Kasumi-1 (cell line): ENCODE measurements around the gene XRN2.

ENCODE experiments used
- DNase-seq, 2 experiments: peaks; one replicate each; lab custom pipeline; 2025; lab: John Stamatoyannopoulos, UW

XRN2 gene

GRCh38 chr20:21303061-21303871, at the start of gene XRN2:
Gene XRN2 (plus strand): TSS chr20:21303331. CDS start chr20:21303399, 68 bp downstream.
- DNase-seq: peak; percentile 90 to 94

- no peak for DNase-seq
These were observed 45.9 kb upstream of the XRN2 start for GRCh38 chr20:21257192-21257591.

DNA sequence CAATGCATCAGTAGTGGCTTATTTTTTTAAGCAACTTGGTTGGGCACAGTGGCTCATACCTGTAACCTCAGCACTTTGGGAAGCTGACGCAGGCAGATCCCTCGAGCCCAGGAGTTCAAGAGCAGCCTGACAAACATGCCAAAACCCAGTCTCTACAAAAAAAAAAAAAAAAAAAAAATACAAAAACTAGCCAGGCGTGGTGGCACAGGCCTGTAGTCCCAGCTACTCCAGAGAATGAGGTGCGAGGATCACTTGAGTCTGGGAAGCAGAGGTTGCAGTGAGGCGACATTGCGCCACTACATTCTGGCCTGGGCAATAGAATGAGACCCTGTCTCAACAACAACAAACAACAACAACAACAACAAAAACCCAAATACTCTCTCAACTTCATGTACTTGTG, 44.7 kb upstream of the XRN2 start:
- no peak for DNase-seq

- DNase-seq: no peak
These were observed 43.8 kb upstream of the XRN2 start for GRCh38 chr20:21259346-21259745.

DNA sequence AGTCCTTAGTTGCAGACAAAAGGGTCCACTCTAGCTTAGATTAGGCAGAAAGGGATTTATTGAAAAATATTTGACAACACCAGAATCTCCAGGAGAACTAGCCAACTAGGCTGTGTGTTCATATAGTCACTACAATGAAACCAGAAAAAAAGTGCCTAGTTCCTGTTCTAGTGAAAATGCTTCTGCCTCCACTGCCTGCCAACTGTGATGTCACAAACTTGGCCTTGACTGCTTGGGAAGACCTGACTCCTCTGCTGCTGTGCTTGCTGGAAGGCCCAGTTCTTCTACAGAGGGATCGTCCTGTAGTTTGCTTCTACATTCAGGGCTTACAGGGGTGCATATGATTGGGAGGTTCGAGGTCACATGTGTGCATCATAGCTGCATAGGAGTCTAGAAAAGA, 40.3 kb upstream of the XRN2 start:
- peak in 1 of 2 experiments; percentile 25 for DNase-seq

GRCh38 chr20:21265261-21266190, 37.6 kb upstream of the XRN2 start:
- no peak for DNase-seq

DNA sequence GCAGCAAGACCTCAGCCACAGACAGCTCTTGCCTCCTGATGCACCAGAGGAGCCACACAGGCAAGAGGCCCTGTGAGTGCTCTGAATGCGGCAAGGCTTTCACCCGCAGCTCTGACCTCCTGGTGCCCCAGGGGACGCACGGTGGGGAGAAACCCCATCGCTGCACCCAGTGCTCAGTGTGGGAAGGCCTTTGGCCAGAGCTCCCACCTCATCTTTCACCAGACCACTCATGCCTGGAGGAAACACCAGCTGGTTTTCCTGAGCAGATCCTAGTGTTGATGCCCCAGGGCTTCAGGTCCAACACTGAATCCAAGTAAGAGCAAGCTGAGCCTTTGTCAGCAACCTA, 37.0 kb upstream of the XRN2 start:
- no peak for DNase-seq

DNA sequence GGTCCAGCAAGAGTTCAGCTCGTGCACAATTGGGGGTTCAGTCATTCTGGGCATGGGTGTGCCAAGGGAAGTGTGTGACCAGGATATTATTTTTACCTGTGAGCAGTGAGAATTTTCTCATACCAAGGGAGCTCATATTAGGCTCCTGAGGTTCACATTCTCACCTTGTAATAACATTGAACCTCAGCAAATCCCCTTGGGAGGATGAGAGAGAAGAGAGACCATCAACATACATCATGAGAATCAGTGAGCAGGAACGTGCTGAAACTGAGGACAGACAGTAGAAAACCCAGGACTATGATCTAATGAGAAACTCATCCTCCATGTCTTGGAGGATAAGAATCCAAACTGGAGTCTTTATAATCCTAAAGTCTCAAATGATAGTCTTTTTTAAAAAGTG, 33.4 kb upstream of the XRN2 start:
- DNase-seq: no peak

GRCh38 chr20:21270806-21271205, 32.3 kb upstream of the XRN2 start:
- no peak for DNase-seq

- no peak for DNase-seq
These were observed 30.9 kb upstream of the XRN2 start for GRCh38 chr20:21272279-21272678.

GRCh38 chr20:21272679-21273078, 30.5 kb upstream of the XRN2 start:
- no peak for DNase-seq

DNA sequence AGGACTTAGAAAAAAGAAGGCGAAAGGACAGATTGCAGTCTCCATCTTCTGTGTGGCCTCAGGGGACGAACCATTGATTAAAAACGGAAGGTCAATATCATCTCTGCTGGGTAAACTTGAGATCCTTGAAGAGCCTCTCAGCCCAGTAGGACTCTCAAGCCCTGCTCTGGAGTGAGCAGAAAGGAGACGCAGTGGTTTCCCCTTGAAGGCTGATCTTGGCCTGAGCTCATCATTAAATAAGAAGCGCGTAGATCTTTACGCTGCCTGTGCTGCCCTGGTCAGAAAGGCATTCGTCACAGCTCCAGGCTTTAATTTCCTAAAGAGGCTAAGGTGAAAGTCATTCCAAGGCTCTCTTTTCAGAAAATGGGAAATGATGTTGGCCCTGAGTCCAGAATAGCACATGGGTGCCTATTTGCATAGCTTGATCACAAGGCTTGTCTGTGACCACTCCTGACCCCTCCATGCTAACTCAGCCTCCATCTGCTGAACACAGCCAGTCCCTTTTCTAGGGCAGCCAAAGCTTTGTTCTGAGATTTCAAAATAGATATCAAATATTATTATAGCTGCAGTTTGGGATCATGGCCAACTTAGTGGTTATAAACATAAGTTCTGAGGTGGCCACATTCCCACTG, 29.3 kb upstream of the XRN2 start:
- DNase-seq: no peak

GRCh38 chr20:21278829-21279228, 24.3 kb upstream of the XRN2 start:
- DNase-seq: no peak

GRCh38 chr20:21279706-21280521, 23.2 kb upstream of the XRN2 start:
- no peak for DNase-seq

DNA sequence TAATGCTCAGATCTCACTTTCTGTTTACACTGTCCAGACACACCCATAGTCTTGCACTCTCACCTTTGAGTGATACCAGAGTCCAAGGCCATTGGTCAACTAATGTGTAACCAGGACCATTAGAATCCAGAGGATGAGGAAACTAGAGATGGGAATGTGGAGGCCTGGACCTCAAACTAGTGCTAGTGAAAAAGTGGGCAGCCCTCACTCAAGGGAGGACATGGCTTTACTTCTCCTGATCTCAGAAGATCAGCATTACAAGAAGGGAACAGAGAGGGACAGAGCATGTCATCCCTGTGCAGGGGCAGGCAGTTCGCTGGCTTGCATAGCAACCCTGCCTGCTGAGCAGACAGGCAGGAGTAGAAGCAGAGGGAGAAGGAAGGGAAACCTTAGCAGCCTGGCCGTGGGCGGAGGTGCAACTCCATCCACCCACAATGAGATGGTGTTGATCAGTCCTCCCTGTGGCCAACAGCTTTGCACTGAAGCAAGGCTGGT, 22.6 kb upstream of the XRN2 start:
- no peak for DNase-seq

DNA sequence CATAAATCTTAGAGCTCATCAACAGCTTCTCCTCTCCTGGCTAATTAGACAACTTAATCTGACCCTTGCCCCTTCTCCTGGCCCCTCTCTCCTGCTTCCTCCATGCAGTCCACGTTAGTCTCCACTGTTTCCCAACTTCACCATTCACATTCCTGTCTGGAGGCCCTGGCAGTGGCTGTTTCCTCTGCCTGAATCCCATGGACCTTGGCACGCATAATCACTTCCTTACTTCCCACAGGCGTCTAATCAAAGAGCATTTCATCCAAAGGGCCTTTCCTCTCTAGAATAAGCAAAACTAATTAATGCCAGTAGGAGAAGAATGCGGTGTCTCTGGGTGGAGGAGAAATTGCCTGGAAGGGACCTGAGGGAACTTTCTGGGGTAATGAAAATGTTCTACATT, 16.4 kb upstream of the XRN2 start:
- DNase-seq: no peak

GRCh38 chr20:21288587-21289370, 14.4 kb upstream of the XRN2 start:
- no peak for DNase-seq

- DNase-seq: no peak
These were observed 13.5 kb upstream of the XRN2 start for GRCh38 chr20:21289651-21290050.

- DNase-seq: no peak
These were observed 12.1 kb upstream of the XRN2 start for GRCh38 chr20:21291026-21291425.

- DNase-seq: no peak
These were observed 8.4 kb upstream of the XRN2 start for GRCh38 chr20:21294755-21295154.
